Renal pelvis (tissue), 4 donors: Measurements from ENCODE around the gene OTOA. TPM values are rescaled to one million over a fixed set of nuclear protein-coding genes. Genes with fewer than 3 reads are reported as not detected.
"Not testable (repeated sequence)": the region's sequence is repeated elsewhere in the genome, so short reads cannot be mapped to it uniquely, and the experiment has no call there.

Experiments used
- DNase-seq: peaks from one replicate; pipeline ENCODE4 v3.0.0-alpha.2; 2013
- polyA plus RNA-seq, 3 donors: library from polyadenylated mRNA; unstranded; fragments of 120-200 nt; gene quantifications; one replicate each; pipeline ENCODE4 v1.2.1, GENCODE V29; 2013; ENCODE audit not compliant: insufficient read length in 3 of 3

Gene OTOA
- polyA plus RNA-seq, 3 donors = 0.09 to 0.21 (median 0.14) TPM

DNA sequence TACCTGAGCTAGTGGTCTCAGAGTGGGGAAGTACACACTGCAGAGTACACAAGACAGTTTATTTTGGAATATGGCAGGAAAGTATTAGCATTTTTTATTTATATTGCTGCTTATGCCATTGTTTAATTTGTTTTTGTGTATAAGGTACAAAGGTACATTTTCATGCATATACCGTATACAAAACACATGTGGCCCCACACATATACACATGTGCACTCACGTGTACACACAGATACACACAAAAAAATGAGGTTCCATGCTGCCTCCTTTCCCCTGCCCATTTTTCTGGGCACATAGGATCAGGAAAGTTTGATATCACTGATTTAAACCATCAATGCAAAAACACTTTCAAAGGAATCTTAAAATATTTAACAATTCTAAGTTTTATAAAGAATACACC is 24.3 kb upstream of the OTOA start:
- DNase-seq = no peak

DNA sequence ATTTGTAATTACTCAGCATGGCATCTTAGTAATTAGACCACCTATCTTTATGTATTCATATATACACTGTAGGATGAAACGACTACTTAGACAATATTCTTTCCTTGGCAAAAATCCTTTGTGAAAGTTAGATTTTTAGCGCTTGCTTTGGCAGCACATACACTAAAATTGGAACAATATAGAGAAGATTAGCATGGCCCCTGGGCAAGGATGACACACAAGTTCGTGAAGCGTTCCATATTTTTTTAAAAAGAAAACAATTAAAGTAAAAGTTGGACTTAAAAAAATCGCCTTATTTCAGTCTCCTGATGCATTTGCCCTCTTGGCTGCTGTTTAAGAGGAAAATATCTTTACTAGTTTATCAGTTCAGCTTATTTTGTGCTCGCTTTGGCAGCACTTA is 21.9 kb upstream of the OTOA start:
- no peak for DNase-seq

DNA sequence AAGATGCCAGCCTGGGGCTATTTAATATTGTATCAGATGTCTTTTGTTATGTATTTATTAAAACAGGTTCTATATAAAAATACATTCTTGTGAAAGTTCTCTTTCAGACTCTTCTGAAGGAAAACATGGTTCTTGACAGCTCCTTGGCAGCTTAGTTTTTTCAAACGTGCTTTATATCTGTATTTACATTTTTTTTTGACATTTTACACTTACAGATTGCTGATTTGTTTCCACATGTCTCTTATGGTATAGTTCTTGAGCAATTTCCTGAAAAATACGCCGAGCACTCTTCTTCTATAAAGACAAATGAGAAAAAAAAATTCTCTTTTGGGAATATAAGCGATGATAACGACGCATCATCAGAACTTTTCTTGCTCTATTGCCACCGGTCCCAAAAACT is 20.9 kb upstream of the OTOA start:
- DNase-seq = no peak

GRCh38 chr16:21643785-21644184 is 20.0 kb upstream of the OTOA start:
- DNase-seq = no peak

DNA sequence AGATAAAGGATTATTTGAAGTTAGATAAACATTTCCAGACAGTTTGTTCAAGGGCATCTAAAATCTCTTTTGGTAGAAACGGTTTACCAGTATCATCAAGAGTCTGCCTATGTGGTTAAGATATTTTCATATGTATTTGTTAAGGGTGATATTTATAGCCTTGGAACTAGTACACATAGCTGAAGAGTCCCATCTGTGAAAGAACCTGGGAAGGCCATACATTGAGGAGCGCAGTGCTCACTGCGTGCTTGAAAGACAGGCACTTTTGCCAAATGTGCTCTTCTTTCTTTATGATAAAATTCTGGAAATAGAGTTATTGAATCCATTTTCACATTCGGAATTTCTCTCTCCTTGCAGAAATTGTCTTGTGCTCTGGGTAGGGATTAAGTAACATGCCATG is 19.1 kb upstream of the OTOA start:
- no peak for DNase-seq

- DNase-seq = no peak
Measured at GRCh38 chr16:21645261-21645721, 18.5 kb upstream of the OTOA start.

DNA sequence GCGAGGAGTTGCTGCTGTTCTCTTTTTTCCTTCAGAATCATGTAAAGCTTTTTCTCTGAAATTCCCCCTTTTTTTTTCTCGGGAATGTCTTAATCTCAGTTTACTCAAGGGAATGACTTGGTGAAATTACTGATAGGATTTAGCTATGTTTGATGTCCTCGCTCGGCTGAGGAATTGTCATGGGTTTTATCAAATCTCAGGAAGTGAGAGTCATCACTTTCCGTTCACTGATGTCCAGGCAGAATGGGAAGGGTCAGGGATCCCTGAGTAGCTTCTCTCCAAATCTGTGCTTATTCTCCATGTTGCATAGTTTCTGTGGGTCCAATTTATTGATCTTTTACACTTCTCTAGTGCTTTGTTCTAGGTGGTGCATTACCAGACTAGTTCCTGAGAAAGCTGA is 17.7 kb upstream of the OTOA start:
- DNase-seq = no peak

DNA sequence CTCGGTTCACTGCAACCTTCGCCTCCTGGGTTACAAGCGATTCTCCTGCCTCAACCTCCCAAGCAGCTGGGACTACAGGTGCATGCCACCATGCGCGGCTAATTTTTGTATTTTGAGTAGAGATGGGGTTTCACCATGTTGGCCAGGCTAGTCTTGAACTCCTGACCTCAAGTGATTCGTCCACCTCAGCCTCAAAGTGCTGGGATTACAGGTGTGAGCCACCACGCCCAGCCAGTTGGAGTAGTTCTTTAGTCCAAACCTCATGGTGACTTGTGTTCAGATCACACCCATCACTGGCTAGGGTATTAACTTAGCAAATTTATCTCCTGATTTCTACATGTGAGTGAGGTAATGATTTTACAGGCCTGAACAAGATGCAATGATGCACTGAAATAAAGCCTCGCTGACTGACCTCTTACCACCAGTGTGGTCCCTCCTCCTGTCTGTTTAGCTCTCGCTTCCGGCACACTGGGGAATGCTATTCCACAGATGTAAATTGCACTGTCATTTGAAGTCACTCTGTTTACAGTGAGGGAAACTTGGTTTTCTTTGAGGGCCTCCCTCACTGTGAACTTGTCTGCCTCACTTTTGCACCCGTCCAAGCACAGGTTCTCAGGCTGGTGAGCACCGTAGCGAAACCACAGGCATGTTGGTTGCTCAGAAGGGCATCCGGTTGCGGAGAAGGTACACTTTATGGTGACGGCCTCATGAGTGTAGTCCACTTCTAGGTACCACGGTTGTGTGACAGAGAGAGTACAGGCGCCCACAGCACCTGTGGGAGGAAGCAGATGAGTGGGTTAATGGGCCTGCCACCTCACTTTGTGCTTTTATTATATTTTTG is 16.8 kb upstream of the OTOA start:
- no peak for DNase-seq

DNA sequence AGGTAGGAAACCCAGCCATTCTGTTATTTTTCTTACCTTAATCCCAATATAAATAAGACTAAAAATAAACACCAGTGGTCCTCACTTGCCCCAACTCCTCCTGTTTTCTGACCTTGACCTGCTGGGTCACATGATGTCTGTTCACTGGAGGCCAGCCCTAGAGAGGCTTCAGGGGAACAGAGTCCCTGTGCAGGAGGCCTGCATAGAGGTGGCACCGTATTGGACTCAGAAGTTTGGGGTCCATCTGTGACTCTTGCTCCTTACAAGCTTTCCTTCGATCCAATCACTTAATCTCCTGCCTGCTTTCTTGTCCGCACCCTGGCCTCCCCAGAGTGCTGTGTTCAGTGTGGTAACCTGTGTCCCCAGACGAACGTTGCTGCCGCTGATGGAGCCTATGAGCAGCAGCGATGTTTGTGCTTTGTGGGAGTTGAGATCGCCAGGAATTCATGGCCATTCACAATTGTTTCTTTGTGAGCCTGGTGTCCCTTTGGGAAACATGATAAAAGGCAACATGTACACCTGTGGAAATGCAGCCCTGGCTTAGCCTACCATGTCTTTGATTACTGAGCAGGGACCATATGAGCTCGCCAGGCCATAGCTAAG is 16.1 kb upstream of the OTOA start:
- no peak for DNase-seq

DNA sequence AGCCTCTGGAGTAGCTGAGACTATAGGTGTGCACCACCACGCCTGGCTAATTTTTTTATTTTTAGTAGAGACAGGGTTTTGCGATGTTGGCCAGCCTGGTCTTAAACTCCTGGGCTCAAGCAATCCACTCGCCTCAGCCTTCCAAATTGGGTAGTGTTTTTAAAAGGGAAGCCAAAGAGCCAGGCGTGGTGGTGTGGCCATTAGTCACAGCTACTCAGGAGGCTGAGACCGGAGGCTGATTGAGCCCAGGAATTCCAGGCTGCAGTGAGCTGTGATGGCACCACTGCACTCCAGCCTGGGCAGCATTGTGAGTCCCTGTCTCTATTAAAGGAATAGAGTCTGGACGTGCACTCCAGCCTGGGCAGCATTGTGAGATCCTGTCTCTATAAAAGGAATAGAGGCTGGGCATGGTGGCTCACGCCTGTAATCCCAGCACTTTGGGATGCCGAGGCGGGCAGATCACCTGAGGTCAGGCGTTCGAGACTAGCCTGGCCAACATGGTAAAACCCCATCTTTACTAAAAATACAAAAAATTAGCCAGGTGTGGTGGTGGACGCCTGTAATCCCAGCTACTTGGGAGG is 13.9 kb upstream of the OTOA start:
- not testable (repeated sequence) for DNase-seq

- DNase-seq = no peak
Measured at GRCh38 chr16:21650521-21650920, 13.2 kb upstream of the OTOA start.

- no peak for DNase-seq
Measured at GRCh38 chr16:21651515-21651914, 12.3 kb upstream of the OTOA start.

GRCh38 chr16:21652453-21652852 is 11.3 kb upstream of the OTOA start, which contains the start of gene IGSF6:
Gene IGSF6 (minus strand): TSS chr16:21652608. CDS start chr16:21652598, 10 bp downstream.
- no peak for DNase-seq

DNA sequence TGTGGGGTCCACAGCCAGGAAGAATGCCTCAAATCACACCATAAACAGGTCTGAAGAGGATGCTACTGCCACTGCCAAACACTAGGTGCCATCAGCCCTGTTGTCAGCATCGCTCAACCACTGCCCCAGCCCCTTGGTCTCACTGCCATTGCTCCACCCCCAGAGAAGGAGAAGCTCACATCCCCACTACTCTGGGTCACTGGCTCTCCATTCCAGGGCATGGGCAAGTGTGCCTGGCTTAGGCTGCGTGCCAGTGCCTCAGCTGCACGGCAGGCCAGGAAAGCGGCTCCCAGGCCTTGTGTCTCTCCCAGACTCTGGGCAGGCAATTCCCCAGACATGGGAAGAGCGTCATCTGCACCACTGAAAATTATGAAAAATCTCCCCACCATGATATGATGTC is 10.2 kb upstream of the OTOA start:
- no peak for DNase-seq

- DNase-seq = no peak
Measured at GRCh38 chr16:21654466-21654865, 9.3 kb upstream of the OTOA start.

DNA sequence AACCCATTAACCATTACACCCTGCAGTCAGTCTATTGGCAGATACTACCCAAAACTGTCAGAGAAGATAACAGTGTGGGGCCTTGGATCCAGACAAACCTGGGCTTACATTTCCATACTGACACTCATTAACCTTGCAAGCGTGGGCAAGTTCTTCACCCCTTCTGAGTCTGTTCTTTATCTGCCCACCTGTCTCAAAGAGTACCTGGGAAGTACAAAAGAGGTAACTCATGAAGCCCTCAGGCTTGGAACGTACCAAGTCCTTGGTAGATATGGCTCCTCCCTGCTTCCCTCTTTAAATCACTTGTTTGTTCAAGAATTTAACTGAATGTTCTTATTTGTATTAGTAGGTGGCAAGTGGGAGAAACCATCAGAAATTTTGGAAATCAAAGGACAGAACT is 8.9 kb upstream of the OTOA start:
- no peak for DNase-seq

- DNase-seq = no peak
Measured at GRCh38 chr16:21656795-21657768, 6.7 kb upstream of the OTOA start.

- DNase-seq = no peak
Measured at GRCh38 chr16:21659124-21659523, 4.6 kb upstream of the OTOA start.

- no peak for DNase-seq
Measured at GRCh38 chr16:21664801-21665492, 1.2 kb downstream of the OTOA start.

DNA sequence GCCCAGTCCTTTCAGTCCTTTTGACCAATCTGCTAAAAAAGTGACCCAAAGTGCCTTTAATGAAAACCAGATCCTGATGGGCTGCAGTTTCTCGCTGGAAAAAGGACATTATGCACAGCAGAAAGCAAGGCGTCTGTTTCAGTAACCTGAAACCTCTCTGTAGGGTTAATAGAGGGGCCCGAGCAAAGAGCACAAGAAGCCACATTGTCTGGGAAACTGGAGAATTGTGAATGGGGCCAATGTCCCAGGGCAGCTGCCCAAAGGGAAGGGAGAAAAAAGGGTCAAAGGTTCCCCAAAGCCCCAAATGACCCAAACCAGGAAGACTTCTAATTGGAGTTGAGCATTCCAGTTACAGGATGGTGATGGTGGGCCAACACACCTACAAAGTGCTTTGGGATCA is 3.0 kb downstream of the OTOA start:
- DNase-seq = no peak

GRCh38 chr16:21667575-21667974 is 3.8 kb downstream of the OTOA start:
- no peak for DNase-seq
